Cardiac septum (tissue), 1 donor: Measurements from ENCODE around the gene SMARCA2. TPM values are rescaled to one million over a fixed set of nuclear protein-coding genes. Genes with fewer than 3 reads are reported as not detected.

Experiments used
- DNase-seq: peaks from one replicate; pipeline ENCODE4 v3.0.0-alpha.2; 2020; ENCODE audit warnings: low spot score
- intact Hi-C: fragments of 100-400 bp; cut with DNase I; formaldehyde crosslinking; loops from one replicate; pipeline ENCODE4 v1.14.0; 2022
- total RNA-seq: library from RNA; stranded (reverse); fragmentation: NEBNext Ultra II Directional; extraction: Animal tissue kit (Norgen Biotek cat#: 25700); gene quantifications from one replicate; pipeline ENCODE4 v1.2.1, GENCODE V29; 2021
- donor health status: DM: no; HTN: no; CAD: no.

The SMARCA2 gene
- total RNA-seq, 1 donor from 2014 or later, result 105 TPM

- intact Hi-C loops, result no loop called here
- DNase-seq, result no peak
Observed at GRCh38 chr9:2029666-2030170, 14.6 kb downstream of the SMARCA2 start.

- intact Hi-C loops, result no loop called here
- DNase-seq, result no peak
Observed at GRCh38 chr9:2032234-2032633, 17.1 kb downstream of the SMARCA2 start.

GRCh38 chr9:2036844-2037243 is 21.7 kb downstream of the SMARCA2 start:
- intact Hi-C loops, result no loop called here
- DNase-seq, result no peak

GRCh38 chr9:2039294-2040180 is 24.4 kb downstream of the SMARCA2 start:
- intact Hi-C loops, result no loop called here
- no peak for DNase-seq

GRCh38 chr9:2040828-2041227 is 25.7 kb downstream of the SMARCA2 start:
- no peak for DNase-seq
- intact Hi-C loops, result no loop called here

GRCh38 chr9:2041736-2042135 is 26.6 kb downstream of the SMARCA2 start:
- intact Hi-C loops, result no loop called here
- no peak for DNase-seq

GRCh38 chr9:2043243-2043642 is 28.1 kb downstream of the SMARCA2 start:
- no peak for DNase-seq
- intact Hi-C loops, result no loop called here

- no peak for DNase-seq
- intact Hi-C loops, result no loop called here
Observed at GRCh38 chr9:2043881-2044462, 28.8 kb downstream of the SMARCA2 start.

GRCh38 chr9:2047144-2047671 is 32.1 kb downstream of the SMARCA2 start:
- no peak for DNase-seq
- intact Hi-C loops, result no loop called here

GRCh38 chr9:2047916-2048315 is 32.8 kb downstream of the SMARCA2 start:
- DNase-seq, result no peak
- intact Hi-C loops, result no loop called here

GRCh38 chr9:2050236-2050635 is 35.1 kb downstream of the SMARCA2 start:
- intact Hi-C loops, result no loop called here
- no peak for DNase-seq

GRCh38 chr9:2053883-2054845 is 39.0 kb downstream of the SMARCA2 start:
- intact Hi-C loops, result no loop called here
- DNase-seq, result no peak

GRCh38 chr9:2055203-2055658 is 40.1 kb downstream of the SMARCA2 start:
- DNase-seq, result no peak
- intact Hi-C loops, result loop anchor here (5.0 kb wide), 1 partner anchor 38 kb away; the partner anchor contains the start of gene SMARCA2

- intact Hi-C loops, result loop anchor here (5.0 kb wide), 1 partner anchor 42 kb away; the partner anchor contains the start of gene SMARCA2
- DNase-seq, result no peak
Observed at GRCh38 chr9:2059274-2059929, 44.3 kb downstream of the SMARCA2 start.

- DNase-seq, result no peak
- intact Hi-C loops, result loop anchor here (10.0 kb wide), 1 partner anchor 116 kb away; no protein-coding TSS in a partner anchor
Observed at GRCh38 chr9:2060424-2060823, 45.3 kb downstream of the SMARCA2 start.

GRCh38 chr9:2065704-2066103 is 50.6 kb downstream of the SMARCA2 start:
- intact Hi-C loops, result loop anchor here (2.0 to 10.0 kb wide), 2 partner anchors 49 to 121 kb away; no protein-coding TSS in a partner anchor

GRCh38 chr9:2066312-2067273 is 51.4 kb downstream of the SMARCA2 start:
- DNase-seq, result no peak
- intact Hi-C loops, result loop anchor here (2.0 to 10.0 kb wide), 2 partner anchors 50 to 122 kb away; no protein-coding TSS in a partner anchor

More at GRCh38 chr9:2065704-2066103, 50.6 kb downstream of the SMARCA2 start:
- no peak for DNase-seq
